GM10847 (cell line): ENCODE measurements around the gene KAT8.

Experiments
- POLR2A ChIP-seq: IDR thresholded peaks from 2 replicates; pipeline ENCODE4 v1.6.1; 2011; ENCODE audit not compliant: insufficient read length; ENCODE audit errors: extremely low read depth

The KAT8 gene

GRCh38 chr16:31081428-31082351, 35.8 kb upstream of the KAT8 start:
- no peak for TF ChIP-seq POLR2A

- TF ChIP-seq POLR2A: no peak
Observed at GRCh38 chr16:31082368-31083045, 35.0 kb upstream of the KAT8 start.

GRCh38 chr16:31083081-31083480, 34.4 kb upstream of the KAT8 start:
- TF ChIP-seq POLR2A: no peak

- no peak for TF ChIP-seq POLR2A
Observed at GRCh38 chr16:31083556-31083955, 33.9 kb upstream of the KAT8 start.

GRCh38 chr16:31083981-31084380, 33.5 kb upstream of the KAT8 start:
- TF ChIP-seq POLR2A: no peak

- no peak for TF ChIP-seq POLR2A
Observed at GRCh38 chr16:31084584-31085302, 32.7 kb upstream of the KAT8 start.

- TF ChIP-seq POLR2A: no peak
Observed at GRCh38 chr16:31085411-31085810, 32.1 kb upstream of the KAT8 start.

- no peak for TF ChIP-seq POLR2A
Observed at GRCh38 chr16:31085873-31086628, 31.4 kb upstream of the KAT8 start.

GRCh38 chr16:31086629-31086906, 30.9 kb upstream of the KAT8 start:
- no peak for TF ChIP-seq POLR2A

GRCh38 chr16:31087481-31087880, 30.0 kb upstream of the KAT8 start:
- TF ChIP-seq POLR2A: no peak

GRCh38 chr16:31087971-31088370, 29.5 kb upstream of the KAT8 start:
- no peak for TF ChIP-seq POLR2A

- TF ChIP-seq POLR2A: no peak
Observed at GRCh38 chr16:31088459-31089183, 28.8 kb upstream of the KAT8 start, which contains the start of gene PRSS53. PRSS53 (minus strand) TSS chr16:31088943; CDS start chr16:31088809, 134 bp downstream.

GRCh38 chr16:31089199-31089598, 28.3 kb upstream of the KAT8 start:
- no peak for TF ChIP-seq POLR2A

GRCh38 chr16:31090540-31090939, 26.9 kb upstream of the KAT8 start:
- TF ChIP-seq POLR2A: no peak
